ENCODE results near the gene BAIAP2L1.

The BAIAP2L1 gene

DNA sequence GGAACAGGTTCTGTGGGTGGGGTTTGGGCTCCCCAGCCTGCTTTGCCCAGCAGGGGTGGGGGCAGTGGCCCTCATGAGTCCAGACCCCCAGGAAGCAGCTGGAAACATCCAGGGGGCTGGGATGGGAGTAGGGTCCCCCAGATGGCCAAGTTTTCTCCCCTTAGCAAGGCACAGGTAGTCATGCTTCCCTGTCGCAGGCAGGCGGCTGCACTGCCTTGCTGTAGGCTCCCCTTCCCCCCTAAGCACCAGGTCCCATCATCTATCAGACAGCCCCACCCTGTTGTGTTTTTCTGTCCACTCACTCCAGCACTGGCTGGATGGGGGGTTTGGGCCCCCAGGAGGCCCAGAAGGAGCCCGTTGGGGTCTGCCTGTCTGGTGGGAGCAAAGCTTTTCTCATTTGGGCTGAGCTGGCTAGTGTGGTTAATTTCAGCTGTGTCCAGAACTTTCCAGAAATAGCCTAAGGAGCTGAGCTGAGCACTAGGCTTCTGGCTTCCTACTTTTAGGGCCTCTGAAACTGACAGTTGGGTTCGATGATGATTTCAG lies 111.5 kb downstream of the BAIAP2L1 start:
- H3K4me3 ChIP-seq (ENCODE audit: low read depth, low read length) = no peak overlapping the region
- TF ChIP-seq, protein P1, sequence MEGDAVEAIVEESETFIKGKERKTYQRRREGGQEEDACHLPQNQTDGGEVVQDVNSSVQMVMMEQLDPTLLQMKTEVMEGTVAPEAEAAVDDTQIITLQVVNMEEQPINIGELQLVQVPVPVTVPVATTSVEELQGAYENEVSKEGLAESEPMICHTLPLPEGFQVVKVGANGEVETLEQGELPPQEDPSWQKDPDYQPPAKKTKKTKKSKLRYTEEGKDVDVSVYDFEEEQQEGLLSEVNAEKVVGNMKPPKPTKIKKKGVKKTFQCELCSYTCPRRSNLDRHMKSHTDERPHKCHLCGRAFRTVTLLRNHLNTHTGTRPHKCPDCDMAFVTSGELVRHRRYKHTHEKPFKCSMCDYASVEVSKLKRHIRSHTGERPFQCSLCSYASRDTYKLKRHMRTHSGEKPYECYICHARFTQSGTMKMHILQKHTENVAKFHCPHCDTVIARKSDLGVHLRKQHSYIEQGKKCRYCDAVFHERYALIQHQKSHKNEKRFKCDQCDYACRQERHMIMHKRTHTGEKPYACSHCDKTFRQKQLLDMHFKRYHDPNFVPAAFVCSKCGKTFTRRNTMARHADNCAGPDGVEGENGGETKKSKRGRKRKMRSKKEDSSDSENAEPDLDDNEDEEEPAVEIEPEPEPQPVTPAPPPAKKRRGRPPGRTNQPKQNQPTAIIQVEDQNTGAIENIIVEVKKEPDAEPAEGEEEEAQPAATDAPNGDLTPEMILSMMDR (IDR thresholded peaks at IDR 0.05; ENCODE audit: borderline replicate concordance, insufficient read depth, low read depth, low read length) = no peak

DNA sequence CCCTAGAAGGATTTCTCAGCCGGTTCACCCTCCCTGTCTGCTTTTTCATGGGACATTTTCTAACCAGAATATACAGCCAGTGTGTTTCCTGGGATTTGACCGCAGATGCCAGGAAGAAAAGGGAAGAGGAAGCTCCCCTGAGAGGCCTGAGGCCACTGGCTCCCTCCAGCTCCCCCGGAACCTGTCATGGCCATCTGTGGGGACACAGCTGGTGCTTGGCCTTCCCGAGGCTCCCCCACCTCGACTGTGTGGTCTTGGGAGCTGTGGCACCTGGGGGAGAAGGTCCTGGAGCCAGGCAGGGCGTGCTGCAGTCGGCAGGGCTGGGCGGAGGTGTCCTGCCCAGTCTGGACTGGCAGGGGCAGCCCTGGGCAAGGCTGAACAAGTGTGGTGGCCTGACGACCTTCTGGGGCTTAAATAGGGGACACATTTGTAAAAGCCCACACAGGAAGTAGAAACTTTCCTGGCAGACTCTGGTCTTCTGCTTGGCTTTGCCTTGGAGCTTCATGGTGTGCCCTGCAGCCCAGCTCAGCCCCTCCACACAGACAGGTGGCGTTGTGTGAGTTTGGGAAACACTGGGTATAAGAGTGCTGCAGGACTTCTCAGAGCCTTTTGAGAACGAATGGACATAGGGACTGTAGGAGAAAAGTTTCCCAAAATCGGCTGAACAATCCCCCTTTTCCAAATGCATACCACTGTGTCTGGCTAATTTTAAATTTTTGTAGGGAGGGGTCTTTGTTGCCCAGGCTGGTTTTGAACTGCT lies 112.6 kb downstream of the BAIAP2L1 start:
- no peak overlapping the region for H3K4me3 ChIP-seq (ENCODE audit: low read depth, low read length)
- TF ChIP-seq, protein P1 (IDR thresholded peaks at IDR 0.05; ENCODE audit: borderline replicate concordance, insufficient read depth, low read depth, low read length) = no peak

DNA sequence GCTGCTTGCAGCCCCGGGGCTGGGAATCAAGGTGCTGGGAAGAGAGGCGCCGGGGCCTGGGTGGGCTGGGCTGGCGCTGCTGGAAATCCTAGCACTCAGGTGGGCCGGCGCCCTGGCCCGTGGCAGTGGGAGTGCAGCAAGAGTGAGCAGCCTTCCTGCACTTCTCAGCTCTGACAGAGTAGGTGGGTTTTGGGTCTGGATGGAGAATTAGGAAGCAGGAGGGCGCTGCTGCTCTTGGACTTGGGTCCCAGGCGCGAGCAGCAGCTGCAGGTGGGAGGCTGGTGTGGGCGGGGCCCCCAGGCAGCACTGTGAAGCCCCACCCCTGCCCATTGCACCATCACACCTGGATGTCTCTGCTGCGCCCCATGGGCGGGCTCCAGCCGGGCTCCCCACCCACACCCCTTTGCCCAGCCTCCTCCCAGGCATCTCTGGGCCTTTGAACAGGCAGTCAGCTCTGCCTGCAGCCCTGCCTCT lies 113.4 kb downstream of the BAIAP2L1 start:
- TF ChIP-seq, protein P1 (IDR thresholded peaks at IDR 0.05; ENCODE audit: borderline replicate concordance, insufficient read depth, low read depth, low read length) = no peak
- no peak overlapping the region for H3K4me3 ChIP-seq (ENCODE audit: low read depth, low read length)

DNA sequence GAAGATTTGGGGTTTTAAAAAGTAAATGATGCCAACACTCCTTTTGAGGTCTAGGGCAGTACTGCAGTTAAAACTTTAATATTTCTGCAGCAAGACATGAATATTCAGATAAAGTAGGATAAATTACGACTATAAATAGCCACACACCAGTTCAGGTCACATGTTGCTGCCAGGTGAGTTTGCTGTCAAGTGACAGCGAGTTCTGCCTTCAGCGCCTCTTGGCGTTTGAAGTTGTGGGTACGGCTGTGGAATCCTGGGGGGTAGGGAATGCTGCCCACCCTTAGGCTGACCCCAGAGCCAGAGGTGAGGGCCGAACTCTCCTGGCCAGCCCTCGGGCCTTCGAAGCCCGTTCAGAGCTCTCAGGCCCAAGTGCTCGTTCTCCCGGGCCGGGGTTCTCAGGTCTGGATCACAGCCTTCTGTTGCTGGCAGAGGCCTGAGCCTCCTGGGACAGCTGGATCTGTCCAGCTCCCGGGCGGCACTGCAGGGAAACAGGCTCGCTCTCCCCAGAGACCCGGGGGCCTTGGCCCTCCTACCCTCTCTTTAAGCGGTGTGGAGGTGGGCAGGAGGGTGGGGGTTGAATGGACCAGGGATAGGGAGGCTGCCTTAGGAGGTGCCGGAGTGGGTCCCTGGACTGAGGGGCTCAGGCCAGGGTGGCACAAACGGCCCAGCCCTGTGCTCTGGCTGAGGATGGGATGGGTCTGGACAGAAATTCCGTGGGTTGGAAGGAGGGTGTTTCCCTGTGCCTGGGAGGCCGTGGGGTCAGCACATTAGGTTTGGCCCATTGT lies 114.0 kb downstream of the BAIAP2L1 start:
- TF ChIP-seq, protein P1 (IDR thresholded peaks at IDR 0.05; ENCODE audit: borderline replicate concordance, insufficient read depth, low read depth, low read length) = no peak
- H3K4me3 ChIP-seq (ENCODE audit: low read depth, low read length) = no peak overlapping the region

DNA sequence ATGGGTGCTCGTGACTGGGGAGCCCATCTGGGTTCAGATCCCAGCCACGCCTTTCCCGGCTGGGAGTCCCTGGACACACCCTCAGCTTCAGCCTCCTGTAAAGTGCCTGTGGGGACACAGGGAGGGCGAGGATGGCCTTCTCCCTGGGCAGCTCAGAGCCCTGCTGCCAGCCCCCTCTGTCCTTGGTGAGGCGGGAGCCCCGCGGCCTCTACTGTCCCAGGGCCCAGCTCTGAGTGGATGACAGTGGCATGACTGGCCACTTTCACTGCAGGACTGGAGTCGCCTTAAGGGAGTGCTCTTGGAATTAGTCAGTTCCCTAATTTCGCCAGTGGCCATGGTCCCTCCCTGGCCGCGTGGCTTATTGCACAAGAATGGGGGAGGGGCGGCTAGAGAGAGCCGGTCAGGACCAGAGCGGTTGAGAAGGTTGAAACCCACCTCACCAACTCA lies 114.8 kb downstream of the BAIAP2L1 start:
- TF ChIP-seq, protein P1 (IDR thresholded peaks at IDR 0.05; ENCODE audit: borderline replicate concordance, insufficient read depth, low read depth, low read length) = no peak
- H3K4me3 ChIP-seq (ENCODE audit: low read depth, low read length) = no peak overlapping the region

DNA sequence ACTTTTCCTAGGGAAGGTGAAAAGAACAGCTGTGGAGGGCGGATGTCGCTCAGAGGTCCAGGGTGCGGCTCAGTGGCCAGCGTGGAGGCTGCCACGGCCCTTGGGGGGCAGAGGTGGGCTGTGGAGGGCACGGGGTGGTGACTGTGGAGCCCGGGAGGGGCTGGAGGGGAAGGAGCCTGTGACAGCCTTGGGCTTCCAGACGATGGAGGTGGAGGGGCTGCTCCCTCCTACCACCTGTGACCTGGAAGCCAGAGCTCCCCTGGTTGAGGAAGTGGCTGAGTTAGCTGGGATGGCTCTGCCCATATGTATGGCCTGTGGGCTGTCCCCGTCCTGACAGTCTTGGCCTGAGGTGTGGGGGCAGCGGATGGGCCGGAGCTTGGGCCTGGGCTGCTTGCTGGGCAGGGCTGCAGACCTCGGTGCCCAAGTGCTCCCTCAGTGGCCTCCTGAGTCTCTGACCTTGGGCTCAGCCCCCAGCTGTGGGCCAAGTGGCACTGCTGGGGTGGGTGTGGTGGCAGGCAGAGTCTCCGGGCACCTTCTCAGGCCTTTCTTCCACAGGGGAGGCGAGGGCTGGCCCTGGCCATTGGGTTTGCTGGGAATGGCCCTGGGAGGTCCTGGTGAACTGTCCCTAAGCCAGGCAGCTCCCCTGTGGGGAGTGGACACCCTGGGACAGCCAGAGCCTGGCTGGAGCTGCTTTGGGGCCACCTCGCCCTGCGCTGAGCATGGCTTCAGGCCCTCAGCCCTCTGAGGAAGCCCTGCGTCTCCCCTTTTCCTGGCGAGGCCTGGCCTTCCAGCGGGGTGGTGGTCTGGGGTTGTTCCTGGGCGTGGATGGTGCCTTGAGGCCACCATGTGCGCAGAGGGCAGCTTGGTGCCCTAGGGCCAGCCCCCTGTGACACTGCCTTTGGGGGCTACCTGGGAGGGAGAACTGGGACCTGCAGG lies 115.5 kb downstream of the BAIAP2L1 start:
- no peak overlapping the region for H3K4me3 ChIP-seq (ENCODE audit: low read depth, low read length)
- TF ChIP-seq, protein P1 (IDR thresholded peaks at IDR 0.05; ENCODE audit: borderline replicate concordance, insufficient read depth, low read depth, low read length) = no peak

Measured in GM12875 (cell line).